ENCODE data around the gene TBC1D8.

Gene TBC1D8

GRCh38 chr2:101026923-101027469 is 124.2 kb downstream of the TBC1D8 start:
- no peak overlapping the region for H3K4me3 ChIP-seq (ENCODE audit: control insufficient read depth, low read depth, low read length)
- DNase-seq (ENCODE audit: low read depth): no peak
- no peak for TF ChIP-seq CTCF (conservative IDR thresholded peaks at IDR 0.05; ENCODE audit: control insufficient read depth, insufficient read depth, low read depth, low read length)

- no peak for TF ChIP-seq CTCF (conservative IDR thresholded peaks at IDR 0.05; ENCODE audit: control insufficient read depth, insufficient read depth, low read depth, low read length)
- no peak for DNase-seq (ENCODE audit: low read depth)
These were observed 124.9 kb downstream of the TBC1D8 start for GRCh38 chr2:101026253-101026701.

GRCh38 chr2:101025561-101025960 is 125.6 kb downstream of the TBC1D8 start:
- no peak for TF ChIP-seq CTCF (conservative IDR thresholded peaks at IDR 0.05; ENCODE audit: control insufficient read depth, insufficient read depth, low read depth, low read length)
- DNase-seq (ENCODE audit: low read depth): no peak
- H3K4me3 ChIP-seq (ENCODE audit: control insufficient read depth, low read depth, low read length): no peak overlapping the region

More at GRCh38 chr2:101026253-101026701, 124.9 kb downstream of the TBC1D8 start:
- no peak overlapping the region for H3K4me3 ChIP-seq (ENCODE audit: control insufficient read depth, low read depth, low read length)

- no peak for DNase-seq (ENCODE audit: low read depth)
- H3K4me3 ChIP-seq (ENCODE audit: control insufficient read depth, low read depth, low read length): no peak overlapping the region
- TF ChIP-seq CTCF (conservative IDR thresholded peaks at IDR 0.05; ENCODE audit: control insufficient read depth, insufficient read depth, low read depth, low read length): no peak
These were observed 127.7 kb downstream of the TBC1D8 start for GRCh38 chr2:101023327-101024107.

- no peak for TF ChIP-seq CTCF (conservative IDR thresholded peaks at IDR 0.05; ENCODE audit: control insufficient read depth, insufficient read depth, low read depth, low read length)
- no peak overlapping the region for H3K4me3 ChIP-seq (ENCODE audit: control insufficient read depth, low read depth, low read length)
- DNase-seq (ENCODE audit: low read depth): no peak
These were observed 129.0 kb downstream of the TBC1D8 start for GRCh38 chr2:101022221-101022620.

GRCh38 chr2:101018934-101019333 is 132.2 kb downstream of the TBC1D8 start:
- DNase-seq (ENCODE audit: low read depth): no peak
- no peak for TF ChIP-seq CTCF (conservative IDR thresholded peaks at IDR 0.05; ENCODE audit: control insufficient read depth, insufficient read depth, low read depth, low read length)
- no peak overlapping the region for H3K4me3 ChIP-seq (ENCODE audit: control insufficient read depth, low read depth, low read length)
